ENCODE measurements around the gene DSC3.

GRCh38 chr18:30982285-30982992, 60.1 kb downstream of the DSC3 start:
- no peak for TF ChIP-seq CTCF (conservative IDR thresholded peaks at IDR 0.05)
- TF ChIP-seq EZH2 (IDR thresholded peaks at IDR 0.05; ENCODE audit: low read depth), result no peak

Measured in PC-9 (cell line).